Stimulated activated CD4-positive, alpha-beta T cell treated with anti-CD3 and anti-CD28 coated beads, TNF-alpha, amount 100 ng/mL, for 48 hours (primary cell): ENCODE results near the gene SYS1.

Experiments used
- DNase-seq, 3 donors: peaks; one replicate each; pipeline ENCODE4 v3.0.0-alpha.2; 2020; ENCODE audit warnings: low read depth in 3 of 3

SYS1 gene

GRCh38 chr20:45415822-45416637 is 53.1 kb downstream of the SYS1 start, which contains the start of gene PIGT:
Gene PIGT, plus strand, starts transcription at chr20:45416141. Its CDS starts 16 bp downstream, at chr20:45416157.
- DNase-seq = peak; percentile 77 to 79 (median 79)

GRCh38 chr20:45416917-45417316 is 54.0 kb downstream of the SYS1 start:
- no peak for DNase-seq
